ENCODE measurements around the gene PRKG1.
A peak's percentile ranks its signal among the peaks of the same experiment; 100 is the strongest.

PRKG1 gene

DNA sequence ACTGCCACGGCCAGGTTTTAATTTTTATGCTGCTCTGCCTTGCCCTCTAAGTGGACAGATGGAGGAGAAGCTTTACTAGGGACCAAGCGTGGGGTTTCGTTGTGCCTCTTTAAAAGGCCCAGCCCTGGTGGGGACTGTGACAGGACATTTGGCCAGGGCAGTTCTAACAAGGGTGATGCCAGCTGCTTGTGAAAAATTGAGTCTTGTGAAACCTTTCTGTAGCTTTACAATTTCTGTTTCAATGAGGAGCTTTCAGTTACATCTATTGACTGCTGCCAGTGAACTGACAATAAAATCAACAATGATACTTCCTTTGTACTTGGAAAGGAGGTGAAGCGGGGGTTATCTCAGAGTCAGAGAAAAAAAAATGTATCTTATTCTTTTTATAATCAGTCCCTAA is 858.2 kb downstream of the PRKG1 start:
- DNase-seq (ENCODE audit: low read depth), result no peak

DNA sequence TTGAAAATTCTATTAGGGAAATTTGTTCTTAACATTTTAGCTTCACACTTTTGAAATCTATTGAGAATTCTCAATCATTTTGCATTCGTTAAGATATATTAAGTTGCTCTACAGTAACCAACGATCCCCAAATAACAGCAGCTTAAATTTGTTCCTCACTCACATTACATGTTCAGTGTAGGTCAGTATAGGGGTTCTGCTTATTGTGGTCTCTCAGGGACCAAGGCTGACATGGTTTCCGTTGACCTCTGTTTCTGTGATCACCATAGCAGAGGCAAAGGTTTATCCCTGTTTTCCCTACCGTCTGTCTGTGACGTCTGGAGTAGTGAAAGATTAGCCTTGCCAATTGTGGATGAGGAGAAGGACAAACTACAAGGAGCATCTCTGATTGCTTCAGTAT is 860.1 kb downstream of the PRKG1 start:
- DNase-seq (ENCODE audit: low read depth), result no peak

DNA sequence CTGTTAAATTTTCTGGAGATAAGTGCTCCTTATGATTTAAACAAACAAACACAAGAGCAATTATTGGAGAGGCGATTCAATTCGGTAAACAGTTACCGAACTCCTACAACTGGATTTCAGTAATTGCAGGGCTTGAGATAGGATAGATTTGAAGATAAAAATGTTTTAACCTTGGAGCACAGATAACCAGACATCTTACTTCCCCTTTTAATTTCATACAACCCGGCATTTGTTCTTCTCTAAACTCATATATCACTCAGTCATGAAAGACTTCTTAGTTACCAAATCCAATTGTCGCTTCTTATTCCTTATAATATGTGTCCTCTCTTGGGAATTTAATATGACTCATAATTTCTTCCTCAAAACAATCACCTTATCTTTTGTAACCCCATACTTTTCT is 861.1 kb downstream of the PRKG1 start:
- DNase-seq (ENCODE audit: low read depth), result no peak

DNA sequence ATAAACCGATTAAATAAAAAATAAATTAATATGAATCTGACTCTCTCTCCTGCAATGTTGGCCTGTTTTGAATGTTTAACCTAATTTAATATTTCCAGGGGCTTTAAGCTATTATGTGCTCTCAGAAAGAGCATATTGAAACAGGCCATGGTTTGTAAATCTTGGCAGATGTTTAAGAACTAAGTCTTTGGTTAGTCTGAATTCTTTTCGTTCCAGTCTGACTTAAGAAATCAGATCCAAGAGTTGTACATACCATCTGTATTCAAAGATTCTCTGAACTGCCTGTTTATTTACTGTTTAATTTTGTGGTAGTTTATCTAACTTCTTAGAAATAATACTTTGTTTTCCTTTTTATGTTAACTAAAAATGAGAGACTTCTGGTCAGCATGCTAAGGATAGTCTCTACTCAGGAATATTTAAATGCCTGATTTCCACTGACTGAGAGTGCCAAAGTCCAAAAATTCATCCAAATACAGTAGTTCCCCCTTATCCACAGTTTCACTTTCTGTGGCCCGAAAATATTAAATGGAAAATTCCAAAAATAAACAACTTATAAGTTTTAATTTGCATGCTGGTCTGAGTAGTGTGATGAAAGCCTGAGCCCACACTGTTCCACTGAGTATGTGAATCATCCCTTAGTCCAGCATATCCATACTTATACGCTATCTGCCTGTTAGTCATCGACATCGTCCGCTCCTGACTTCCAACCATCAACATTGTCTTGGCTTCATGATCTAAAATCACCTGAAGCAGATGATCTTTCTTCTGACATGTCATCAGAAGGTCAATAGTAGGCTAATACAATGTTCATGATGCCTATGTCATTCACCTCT is 863.2 kb downstream of the PRKG1 start:
- peak; percentile 39 for DNase-seq (ENCODE audit: low read depth)

DNA sequence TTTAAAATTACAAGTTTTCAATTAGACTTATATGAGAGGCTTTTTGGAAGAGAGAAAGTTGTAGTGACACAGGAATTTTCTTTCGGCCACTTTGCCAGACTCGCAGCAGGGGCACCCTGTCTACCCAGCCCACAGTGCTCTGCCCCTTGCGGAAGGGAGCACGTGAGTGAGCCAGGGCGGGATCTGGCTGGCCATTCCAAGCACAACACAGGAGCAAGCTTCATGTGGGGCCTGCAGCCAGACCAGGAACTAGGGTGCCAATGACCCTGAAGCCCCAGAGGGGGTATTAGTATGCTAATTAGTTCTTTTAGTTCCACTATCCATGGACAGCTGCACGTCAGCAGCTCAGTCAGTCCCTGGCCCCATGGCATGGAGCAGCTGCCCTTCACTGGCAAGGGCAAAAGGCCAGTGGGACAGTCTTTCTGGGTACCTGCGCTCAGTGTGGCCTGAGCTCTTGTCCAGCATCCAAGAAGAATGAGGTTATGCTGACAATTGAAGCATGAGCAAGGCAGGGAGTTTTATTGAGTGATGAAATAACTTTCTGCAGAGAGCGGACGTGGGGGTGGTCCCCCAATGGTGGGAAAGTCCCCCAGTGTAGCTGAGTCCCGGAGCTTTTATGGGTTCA is 876.2 kb downstream of the PRKG1 start:
- no peak for DNase-seq (ENCODE audit: low read depth)

DNA sequence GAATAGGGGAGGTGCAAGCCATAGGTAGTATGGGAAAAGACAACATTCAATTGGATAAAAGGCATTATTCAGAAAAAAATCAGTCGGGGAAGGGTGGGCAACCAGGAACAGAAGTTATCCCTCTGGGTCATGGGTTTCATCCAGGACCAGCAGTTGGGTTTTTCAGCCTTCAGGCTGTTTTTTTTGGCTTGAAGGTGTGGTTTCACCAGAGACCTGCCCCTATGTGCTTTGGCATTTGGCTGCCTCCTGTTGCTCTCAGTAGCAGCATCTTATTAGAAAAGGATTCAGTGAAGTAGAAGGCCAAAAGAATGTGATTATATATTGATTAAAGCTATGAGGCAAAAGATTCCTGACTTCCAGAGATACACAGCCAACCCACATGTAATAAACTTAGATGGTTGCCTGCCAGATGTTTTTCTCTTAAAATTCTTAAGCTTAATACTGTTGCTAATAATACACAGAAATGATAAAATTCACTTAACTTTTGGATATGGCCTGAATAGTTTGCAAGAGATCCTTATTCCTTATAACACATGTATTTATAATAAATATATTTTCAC is 876.8 kb downstream of the PRKG1 start:
- DNase-seq (ENCODE audit: low read depth), result no peak

DNA sequence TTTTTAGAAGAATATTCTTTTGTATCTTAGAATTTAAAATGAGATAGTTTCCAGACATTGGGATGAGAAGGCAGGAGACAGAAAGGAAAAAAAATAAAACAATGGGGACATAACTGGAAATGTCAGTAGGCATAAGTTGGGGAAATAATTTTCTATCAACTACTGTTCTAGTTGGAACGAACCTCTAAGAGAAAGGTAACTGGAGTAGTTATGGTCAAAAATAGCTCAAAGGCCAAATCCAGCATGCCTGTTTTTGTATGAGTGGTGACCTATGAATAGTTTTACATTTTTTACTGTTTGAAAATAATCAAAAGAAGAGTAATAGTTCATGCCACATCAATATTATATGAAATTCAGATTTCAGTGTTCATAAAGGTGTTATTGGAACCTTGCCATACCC is 877.3 kb downstream of the PRKG1 start:
- DNase-seq (ENCODE audit: low read depth), result no peak

DNA sequence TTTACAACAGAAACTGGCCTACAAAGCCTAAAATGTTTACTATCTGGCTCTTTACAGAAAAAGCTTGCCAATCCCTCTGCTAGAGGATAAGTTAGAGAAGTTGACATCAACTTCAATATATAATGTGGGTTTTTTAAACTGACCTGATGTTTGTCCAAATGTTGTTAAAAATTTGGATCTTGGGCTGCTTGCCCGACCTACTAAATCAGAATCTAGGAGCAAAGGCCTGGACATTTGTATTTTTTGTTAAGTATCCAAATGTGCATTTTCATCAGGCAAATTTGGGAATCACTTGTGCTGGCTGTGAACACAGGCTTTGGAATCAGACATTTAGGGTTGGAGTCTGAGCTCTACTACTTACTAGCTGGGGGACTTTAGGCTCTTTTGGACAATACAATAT is 877.8 kb downstream of the PRKG1 start:
- no peak for DNase-seq (ENCODE audit: low read depth)

DNA sequence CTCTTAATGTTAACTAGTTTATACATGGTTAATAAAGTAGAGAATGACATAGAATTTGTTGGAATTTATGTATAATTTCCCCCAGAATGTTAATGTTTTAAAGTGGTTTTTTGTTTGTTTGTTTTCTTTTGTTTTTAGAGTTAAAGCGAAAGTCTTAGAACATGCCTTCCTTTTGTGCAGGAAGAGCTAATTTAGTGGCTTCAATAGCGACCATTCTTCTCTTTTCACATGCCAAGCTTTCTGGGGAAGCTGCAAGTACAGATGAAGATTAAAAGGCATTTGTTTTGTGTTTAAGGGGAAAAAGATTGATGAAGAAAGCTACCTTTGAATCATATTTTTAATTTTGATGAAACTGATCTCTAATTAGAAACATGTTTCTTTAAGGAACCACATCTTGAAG is 881.4 kb downstream of the PRKG1 start:
- no peak for DNase-seq (ENCODE audit: low read depth)

DNA sequence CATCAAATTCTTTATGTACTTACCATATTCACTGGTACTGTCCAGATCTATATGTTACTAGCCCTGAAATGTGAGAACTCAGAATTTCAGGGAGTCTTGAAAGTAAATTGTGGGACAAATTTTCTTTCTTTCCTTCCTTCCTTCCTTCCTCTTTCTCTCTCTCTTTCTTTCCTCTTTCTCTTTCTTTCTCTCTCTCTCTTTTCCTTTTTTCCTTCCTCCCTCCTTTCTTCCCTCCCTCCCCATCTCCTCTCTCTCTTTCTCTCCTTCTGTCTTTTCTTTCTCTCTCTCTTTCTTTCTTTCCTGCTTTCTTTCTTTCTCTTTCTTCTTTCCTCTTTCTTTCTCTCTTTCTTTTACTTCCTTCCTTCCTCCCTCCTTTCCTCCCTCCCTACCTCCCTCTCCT is 882.5 kb downstream of the PRKG1 start:
- no peak for DNase-seq (ENCODE audit: low read depth)

DNA sequence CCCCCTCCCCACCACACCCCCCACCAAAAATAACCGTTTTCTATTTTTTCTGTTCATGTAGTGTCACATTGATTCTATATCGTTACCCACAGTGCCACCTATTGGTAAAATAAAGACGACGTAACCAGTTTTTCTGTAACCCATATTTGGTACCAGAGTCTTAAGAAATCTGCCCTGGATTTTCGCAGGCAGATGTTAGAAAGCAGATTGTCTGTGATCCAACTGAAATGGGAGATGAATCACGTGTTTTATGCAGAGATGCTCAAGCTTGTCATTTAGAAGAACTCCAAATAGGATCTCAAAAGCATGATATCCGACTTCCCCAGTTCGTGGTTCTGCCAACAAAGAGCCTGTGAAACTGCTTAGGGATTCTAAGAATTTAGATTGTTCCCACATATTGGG is 886.2 kb downstream of the PRKG1 start:
- peak; percentile 68 for DNase-seq (ENCODE audit: low read depth)

DNA sequence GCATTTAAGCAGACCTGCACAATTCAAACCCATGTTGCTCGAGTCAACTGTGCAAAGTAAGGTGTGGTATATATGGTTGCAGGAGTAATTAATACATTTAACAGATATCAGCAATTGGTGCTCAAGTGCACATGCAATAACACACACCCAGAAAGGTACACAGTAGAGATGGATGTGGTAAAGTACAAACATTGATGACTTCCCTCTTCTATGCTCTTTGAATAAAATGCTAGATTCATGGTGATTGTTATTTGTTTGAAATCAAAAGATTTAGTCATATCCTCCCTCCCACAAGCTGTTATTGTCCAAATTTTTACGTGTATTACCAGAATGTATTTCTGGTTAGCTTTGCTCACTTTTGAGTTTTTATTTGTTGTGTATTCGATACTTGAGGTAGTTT is 887.1 kb downstream of the PRKG1 start:
- no peak for DNase-seq (ENCODE audit: low read depth)

DNA sequence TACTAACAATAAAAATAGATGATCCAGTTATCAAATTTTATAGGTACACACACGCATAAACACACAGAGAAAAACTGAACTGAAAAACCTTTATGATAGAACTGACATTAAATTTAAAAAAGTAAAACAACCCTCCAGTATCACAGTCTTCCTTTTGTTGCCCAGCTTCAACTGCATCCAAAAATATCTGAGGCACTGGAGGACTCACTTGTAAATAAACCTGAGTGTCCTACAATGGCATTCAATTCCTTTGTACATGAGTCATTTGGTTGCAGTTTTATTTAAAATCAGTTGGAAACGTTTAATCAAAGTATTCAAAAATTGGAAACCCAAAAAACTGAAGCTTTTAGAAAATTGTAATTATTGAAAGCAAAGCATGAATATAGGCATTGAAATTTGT is 890.3 kb downstream of the PRKG1 start:
- DNase-seq (ENCODE audit: low read depth), result no peak

DNA sequence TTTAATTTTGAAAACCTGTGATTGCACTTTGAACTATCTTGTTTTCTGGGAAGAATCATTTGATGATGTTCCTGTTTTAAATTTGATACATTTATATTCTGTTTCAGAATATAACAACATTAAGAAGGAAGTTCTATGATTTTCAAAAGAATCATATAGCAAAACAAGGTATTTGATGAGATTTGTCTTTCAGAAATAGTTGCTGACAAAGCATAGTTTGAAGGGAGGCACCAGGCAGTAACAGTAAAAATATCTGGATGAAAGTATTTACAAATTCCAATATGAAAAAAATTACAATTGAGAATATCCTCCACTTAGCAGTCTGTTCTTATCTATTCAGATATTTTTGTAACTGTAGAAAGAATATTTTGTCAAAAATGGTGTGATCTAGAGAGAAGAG is 891.2 kb downstream of the PRKG1 start:
- no peak for DNase-seq (ENCODE audit: low read depth)

DNA sequence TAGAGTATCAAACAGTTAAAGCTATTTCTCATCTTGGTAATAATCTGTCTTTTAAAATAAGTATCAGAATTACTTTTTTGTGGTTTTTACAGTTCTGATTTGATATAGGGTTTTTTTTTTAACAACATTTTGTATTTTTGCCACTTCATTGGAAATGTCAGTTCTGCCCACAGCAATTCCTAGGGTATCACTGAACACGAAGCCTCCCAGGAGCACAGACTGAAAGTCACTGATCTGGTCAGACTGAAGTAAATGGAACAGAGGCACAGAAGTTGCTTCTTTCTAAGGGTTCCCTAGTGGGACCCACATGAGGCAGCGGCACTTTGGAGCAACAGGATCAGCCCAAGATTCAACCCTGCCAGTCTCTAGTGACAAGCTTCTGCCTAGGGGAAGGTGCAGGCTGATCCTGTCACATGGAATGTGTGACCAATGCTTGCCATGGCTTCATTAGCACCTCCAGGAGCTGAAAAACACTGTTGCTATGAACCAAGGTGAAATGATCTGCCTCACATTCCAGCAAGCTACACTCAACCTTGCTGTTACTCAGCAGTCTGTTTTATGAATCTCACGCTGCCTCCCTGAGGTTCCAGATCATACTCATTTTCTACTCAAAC is 898.6 kb downstream of the PRKG1 start:
- DNase-seq (ENCODE audit: low read depth), result no peak

DNA sequence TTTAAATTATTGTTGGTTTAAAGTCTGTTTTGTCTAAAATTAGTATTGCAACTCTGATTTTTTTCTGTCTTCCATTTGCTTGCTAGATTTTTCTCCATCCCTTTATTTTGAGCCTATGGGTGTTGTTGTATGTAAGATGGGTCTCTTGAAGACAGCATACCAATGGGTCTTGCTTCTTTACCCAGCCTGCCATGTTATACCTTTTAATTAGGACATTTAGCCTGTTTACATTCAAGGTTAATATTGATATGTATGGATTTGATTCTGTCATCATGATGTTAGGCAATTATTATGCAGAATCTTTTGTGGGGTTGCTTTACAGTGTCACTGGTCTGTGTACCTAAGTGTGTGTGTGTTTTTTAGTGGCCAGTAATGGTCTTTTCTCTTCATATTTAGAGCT is 906.5 kb downstream of the PRKG1 start:
- DNase-seq (ENCODE audit: low read depth), result no peak

DNA sequence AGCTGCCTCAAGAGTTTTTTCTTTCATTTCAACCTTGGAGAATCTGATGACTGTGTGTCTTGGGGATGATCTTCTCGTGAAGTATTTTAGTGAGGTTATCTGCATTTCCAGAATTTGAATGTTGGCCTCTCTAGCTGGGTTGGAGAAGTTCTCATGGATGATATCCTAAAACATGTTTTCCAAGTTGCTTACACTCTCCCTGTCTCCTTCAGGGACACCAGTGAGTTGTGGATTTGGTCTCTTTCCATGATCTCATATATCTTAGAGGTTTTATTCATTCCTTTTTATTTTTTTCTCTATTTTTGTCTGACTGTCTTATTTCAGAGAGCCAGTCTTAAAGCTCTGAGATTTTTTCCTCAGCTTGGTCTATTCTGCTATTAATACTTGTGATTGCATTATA is 907.4 kb downstream of the PRKG1 start:
- DNase-seq (ENCODE audit: low read depth), result no peak

DNA sequence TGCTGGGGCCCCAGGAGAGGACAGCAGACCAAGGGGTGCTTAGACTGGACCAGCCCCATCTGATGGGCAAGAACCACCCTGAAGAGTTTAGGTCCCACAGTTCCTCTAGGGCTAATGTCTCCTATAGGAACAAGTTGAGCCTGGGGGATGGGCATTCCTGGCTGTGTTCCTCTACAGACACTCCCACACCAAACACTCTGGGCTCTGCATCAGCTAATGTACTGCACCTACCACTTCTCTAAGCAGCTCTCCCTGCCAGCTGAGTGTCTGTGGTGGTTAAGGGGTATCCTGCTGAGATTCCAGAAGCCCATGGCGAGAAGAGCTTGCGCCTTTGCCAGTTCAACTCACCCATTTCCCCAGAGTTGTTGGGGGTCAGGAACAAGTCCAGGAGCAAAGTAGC is 909.2 kb downstream of the PRKG1 start:
- DNase-seq (ENCODE audit: low read depth), result no peak

DNA sequence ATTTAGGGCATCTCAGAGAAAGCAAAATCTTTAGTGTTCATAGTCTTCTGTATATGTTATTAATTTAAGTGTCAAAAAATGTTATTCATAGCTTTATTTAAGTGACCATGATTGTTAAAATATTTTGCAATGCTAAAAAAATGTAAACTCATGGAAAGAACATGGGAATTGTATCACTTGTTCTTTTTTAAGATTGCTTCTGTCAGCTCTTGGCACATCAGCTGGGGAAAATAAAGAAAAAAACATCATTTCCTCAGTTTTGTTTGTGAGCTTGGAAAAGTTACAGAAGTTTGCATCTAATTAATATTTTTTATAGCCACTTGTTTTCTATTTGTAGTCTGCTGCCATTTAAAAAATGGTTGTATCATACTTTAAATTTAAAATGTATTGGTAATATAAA is 911.0 kb downstream of the PRKG1 start:
- DNase-seq (ENCODE audit: low read depth), result no peak

DNA sequence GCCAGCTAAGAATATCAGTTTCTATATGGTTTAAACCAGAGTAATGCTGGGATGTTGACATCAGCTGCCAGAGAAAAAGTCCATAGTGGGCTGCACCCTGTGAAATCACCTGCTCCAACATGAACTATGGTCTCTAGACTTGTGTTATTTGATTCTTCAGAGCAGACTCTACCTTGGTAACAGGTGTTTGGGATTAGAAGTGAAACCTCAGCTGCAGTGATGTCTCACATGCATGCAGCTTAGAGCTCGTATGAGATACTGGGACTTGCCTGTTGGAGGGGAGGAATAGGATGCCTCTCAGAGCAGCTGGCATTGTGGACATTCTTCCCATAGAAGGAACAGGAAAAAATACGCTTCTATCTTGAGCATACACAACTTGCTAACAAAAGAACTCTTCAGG is 912.2 kb downstream of the PRKG1 start:
- DNase-seq (ENCODE audit: low read depth), result no peak

DNA sequence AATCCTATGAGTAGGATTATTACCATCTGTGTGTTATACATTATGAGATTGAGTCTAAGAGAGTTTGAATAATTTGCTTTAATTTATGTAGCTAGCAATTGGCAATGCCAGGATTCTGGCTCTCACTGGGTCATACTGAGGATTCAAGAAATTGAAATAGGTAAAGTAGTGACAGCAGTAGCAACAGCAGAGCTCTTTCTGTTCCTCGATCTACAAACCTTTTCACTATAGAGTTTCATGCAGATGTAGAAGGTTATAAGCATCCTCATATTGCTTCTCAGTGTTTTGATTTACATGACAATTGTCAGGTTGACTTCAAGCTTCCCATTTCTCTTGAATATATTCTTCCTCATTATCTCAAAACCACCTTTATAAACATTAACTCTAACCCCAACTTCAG is 919.2 kb downstream of the PRKG1 start:
- DNase-seq (ENCODE audit: low read depth), result no peak

DNA sequence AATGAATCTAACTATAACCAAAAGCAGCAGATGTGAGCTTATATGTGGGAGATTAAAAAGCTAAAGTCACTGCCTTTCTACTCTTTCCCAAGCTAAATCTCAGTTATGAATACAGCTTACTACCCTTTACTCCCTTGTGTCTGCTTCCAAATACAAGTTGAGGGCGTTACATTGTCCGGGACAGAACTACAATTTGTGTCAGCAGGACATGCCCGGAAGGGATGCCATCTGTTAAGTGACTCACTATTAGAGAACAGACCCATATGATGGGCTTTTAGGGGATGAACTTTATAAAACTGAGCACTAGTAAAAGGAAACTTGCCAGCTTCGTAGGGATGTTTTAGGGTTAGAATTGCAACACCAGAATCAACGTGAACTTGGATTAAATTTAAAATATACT is 924.8 kb downstream of the PRKG1 start:
- DNase-seq (ENCODE audit: low read depth), result peak; percentile 10

DNA sequence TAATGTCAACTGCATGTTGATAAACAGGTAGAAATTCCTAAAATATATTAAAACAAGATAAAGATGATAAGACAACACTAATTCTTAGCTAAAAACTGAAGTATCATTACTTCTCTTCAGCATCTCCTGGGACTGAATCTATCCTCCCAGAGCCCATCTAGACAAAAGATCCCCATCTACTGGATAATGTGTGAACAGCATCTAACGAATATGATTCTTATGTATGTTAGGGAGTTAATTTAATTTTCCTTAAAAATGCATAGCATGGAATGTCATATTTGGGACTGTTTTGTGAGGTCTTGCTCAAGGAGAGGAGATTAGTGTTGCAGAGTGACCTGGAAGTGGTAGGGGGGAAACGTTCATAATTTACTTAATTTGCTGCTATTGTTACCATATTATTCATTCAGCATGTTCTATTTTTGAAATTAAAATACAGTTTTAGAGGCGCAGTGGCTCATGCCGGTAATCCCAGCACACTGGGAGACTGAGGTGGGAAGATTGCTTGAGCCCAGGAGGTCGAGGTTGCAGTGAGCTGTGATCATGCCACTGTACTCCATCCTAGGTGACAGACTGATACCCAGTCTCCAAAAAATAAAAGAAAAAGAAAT is 930.2 kb downstream of the PRKG1 start:
- DNase-seq (ENCODE audit: low read depth), result peak; percentile 25
